GM23338 (cell line): ENCODE measurements around the gene HCFC2. TPM values are rescaled to one million over a fixed set of nuclear protein-coding genes. Genes with fewer than 3 reads are reported as not detected.

Source experiments
- ATAC-seq: fragments of 200-7000 bp; cut with Tn5 transposase; 3 replicates; pipeline ENCODE4 v1.9.1; 2020
- DNase-seq: peaks from one replicate; pipeline ENCODE4 v3.0.0-alpha.2; 2015; ENCODE audit warnings: low spot score
- H2AFZ ChIP-seq: fragments of 200-600 bp; sonication (generic); 2 replicates; pipeline ENCODE4 v1.8.0; 2016; ENCODE audit warnings: antibody characterized with exemption, mild to moderate bottlenecking, moderate library complexity
- H3F3A ChIP-seq: fragments of 200-600 bp; sonication (generic); replicated peaks from 2 replicates; pipeline ENCODE4 v1.8.0; 2017; ENCODE audit warnings: antibody characterized with exemption, mixed run types, low read depth
- H3K27ac ChIP-seq: fragments of 200-600 bp; sonication (generic); 2 replicates; pipeline ENCODE4 v1.6.1; 2016; ENCODE audit warnings: low read depth
- H3K27me3 ChIP-seq: fragments of 200-600 bp; sonication (generic); 2 replicates; pipeline ENCODE4 v1.8.0; 2016; ENCODE audit warnings: mild to moderate bottlenecking, mixed run types, moderate library complexity; ENCODE audit not compliant: insufficient read depth
- H3K36me3 ChIP-seq: fragments of 200-600 bp; sonication (generic); 2 replicates; pipeline ENCODE4 v1.8.0; 2016; ENCODE audit warnings: mild to moderate bottlenecking; ENCODE audit not compliant: insufficient read depth
- H3K4me1 ChIP-seq: fragments of 200-600 bp; sonication (generic); 2 replicates; pipeline ENCODE4 v1.8.0; 2016; ENCODE audit warnings: mild to moderate bottlenecking, moderate library complexity; ENCODE audit not compliant: insufficient read depth
- H3K4me2 ChIP-seq: fragments of 200-600 bp; sonication (generic); 2 replicates; pipeline ENCODE4 v1.7.1; 2017; ENCODE audit warnings: mixed run types
- H3K4me3 ChIP-seq: fragments of 200-600 bp; sonication (generic); 2 replicates; pipeline ENCODE4 v1.6.1; 2016; ENCODE audit warnings: mixed run types
- H3K79me2 ChIP-seq: fragments of 200-600 bp; sonication (generic); replicated peaks from 2 replicates; pipeline ENCODE4 v1.8.0; 2017; ENCODE audit warnings: mild to moderate bottlenecking; ENCODE audit not compliant: insufficient read depth
- H3K9me2 ChIP-seq: fragments of 200-600 bp; sonication (generic); 2 replicates; pipeline ENCODE4 v1.8.0; 2017; ENCODE audit not compliant: insufficient read depth
- H4K20me1 ChIP-seq: fragments of 200-600 bp; sonication (generic); replicated peaks from 2 replicates; pipeline ENCODE4 v1.8.0; 2017; ENCODE audit warnings: mild to moderate bottlenecking; ENCODE audit not compliant: insufficient read depth
- H3K27ac Mint-ChIP-seq: 2 replicates; pipeline ENCODE4 v1.8.0; 2020; ENCODE audit warnings: inconsistent platforms, mild to moderate bottlenecking, moderate library complexity, mixed read lengths
- H3K27me3 Mint-ChIP-seq: 3 replicates; pipeline ENCODE4 v1.8.0; 2022; ENCODE audit warnings: low read depth, mild to moderate bottlenecking, moderate library complexity, mixed read lengths, inconsistent platforms; ENCODE audit not compliant: insufficient read depth, poor library complexity
- H3K36me3 Mint-ChIP-seq: 3 replicates; pipeline ENCODE4 v1.8.0; 2021; ENCODE audit warnings: low read depth, mild to moderate bottlenecking, inconsistent platforms, moderate library complexity, mixed read lengths
- H3K4me1 Mint-ChIP-seq: 3 replicates; pipeline ENCODE4 v1.8.0; 2020; ENCODE audit warnings: mild to moderate bottlenecking, inconsistent platforms, mixed read lengths
- H3K4me3 Mint-ChIP-seq: 3 replicates; pipeline ENCODE4 v1.8.0; 2021; ENCODE audit warnings: moderate library complexity, mild to moderate bottlenecking, inconsistent platforms, mixed read lengths
- H3K9me3 Mint-ChIP-seq: 3 replicates; pipeline ENCODE4 v1.8.0; 2020; ENCODE audit warnings: moderate library complexity, mild to moderate bottlenecking, inconsistent platforms, mixed read lengths
- CREB1 ChIP-seq: fragments of 250-450 bp; sonication (Bioruptor Pico); IDR thresholded peaks from 2 replicates; pipeline ENCODE4 v1.5.0; 2020; ENCODE audit warnings: low read depth, mild to moderate bottlenecking, moderate library complexity
- EZH2 ChIP-seq: fragments of 200-600 bp; sonication (generic); IDR thresholded peaks from one replicate; pipeline ENCODE4 v1.8.0; 2017; ENCODE audit warnings: antibody characterized with exemption, mild to moderate bottlenecking, low read depth; ENCODE audit not compliant: unreplicated experiment
- EZH2phosphoT487 ChIP-seq: fragments of 200-600 bp; sonication (generic); IDR thresholded peaks from one replicate; pipeline ENCODE4 v1.8.1; 2018; ENCODE audit warnings: antibody characterized with exemption; ENCODE audit not compliant: unreplicated experiment
- JUNB ChIP-seq: IDR thresholded peaks from one replicate; pipeline ENCODE4 v1.6.1; 2016; ENCODE audit warnings: antibody characterized with exemption; ENCODE audit not compliant: unreplicated experiment
- NANOG ChIP-seq: IDR thresholded peaks from 2 replicates; pipeline ENCODE4 v1.6.1; 2016; ENCODE audit warnings: antibody characterized with exemption, borderline replicate concordance
- POLR2AphosphoS5 ChIP-seq: IDR thresholded peaks from 2 replicates; pipeline ENCODE4 v1.6.1; 2016; ENCODE audit warnings: antibody characterized with exemption, low read depth
- REST ChIP-seq: IDR thresholded peaks from one replicate; pipeline ENCODE4 v1.6.1; 2018; ENCODE audit warnings: antibody characterized with exemption; ENCODE audit not compliant: unreplicated experiment
- STAT1 ChIP-seq: IDR thresholded peaks from one replicate; pipeline ENCODE4 v1.6.1; 2016; ENCODE audit warnings: antibody characterized with exemption; ENCODE audit not compliant: unreplicated experiment
- ZNF462 ChIP-seq: fragments of 250-450 bp; sonication (Bioruptor Pico); IDR thresholded peaks from 2 replicates; pipeline ENCODE4 v1.5.0; 2020; ENCODE audit warnings: mild to moderate bottlenecking, moderate library complexity
- polyA plus RNA-seq: library from polyadenylated mRNA; unstranded; fragments of >200 nt; fragmentation: Nextera tagmentation; extraction: Ambion mirVana; gene quantifications from 2 replicates; pipeline ENCODE4 v1.2.1, GENCODE V29; 2016
- total RNA-seq: library from RNA; depleted of rRNA; stranded (reverse); fragments of >200 nt; shearing (Covaris generic); gene quantifications from 2 replicates; pipeline ENCODE4 v1.2.3, GENCODE V29; 2014
- TF ChIP-seq, protein P1 (sequence below), 2 experiments: fragments of 200-600 bp in 1 of 2; sonication (generic) in 1 of 2; conservative IDR thresholded peaks; 2 replicates each; pipeline versions ENCODE4 v1.5.1 to v1.6.1; 2016 to 2017; ENCODE audit warnings: antibody characterized with exemption in 2 of 2, low read depth in 2 of 2, mild to moderate bottlenecking in 2 of 2, moderate library complexity in 1 of 2

HCFC2 gene
- total and polyA plus RNA-seq, 2 experiments from 2014 or later, result 1.9 to 2.5 TPM

DNA sequence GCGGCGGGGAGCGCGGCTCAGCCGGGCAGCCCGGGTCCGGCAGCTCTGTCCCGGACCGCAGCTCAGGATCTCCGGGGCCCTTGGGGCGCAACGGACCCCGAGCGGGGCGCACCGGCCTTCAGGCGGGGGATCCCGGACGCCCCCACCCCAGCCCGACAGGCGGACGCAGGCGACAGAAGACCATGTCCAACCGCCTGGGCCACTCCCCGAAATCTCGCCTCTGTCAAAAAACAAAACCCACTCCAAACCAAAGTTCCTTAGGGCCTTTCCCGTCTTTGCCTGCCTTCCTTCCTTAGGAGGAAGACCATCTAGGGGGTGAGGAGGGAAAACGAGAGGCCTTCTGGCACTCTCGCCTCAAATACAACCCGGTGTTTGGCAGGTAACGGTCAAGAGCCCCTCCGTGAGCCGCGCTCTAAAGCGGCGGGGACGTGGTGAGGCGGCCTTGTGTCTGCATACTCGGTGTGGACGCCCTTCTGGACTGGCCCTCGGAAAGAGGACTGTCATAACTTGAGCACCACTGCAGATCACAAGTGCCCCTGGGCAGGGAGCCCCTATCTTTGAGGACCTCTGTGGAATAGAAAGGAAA, 604 bp downstream of the HCFC2 start (continued):
- no peak for TF ChIP-seq REST
- no peak for TF ChIP-seq EZH2phosphoT487
- no peak for TF ChIP-seq EZH2
- TF ChIP-seq CREB1 (CRISPR knock-in tag), result no peak
- TF ChIP-seq POLR2AphosphoS5, result no peak
- TF ChIP-seq STAT1, result no peak
- no peak for TF ChIP-seq NANOG
- TF ChIP-seq, protein P1, sequence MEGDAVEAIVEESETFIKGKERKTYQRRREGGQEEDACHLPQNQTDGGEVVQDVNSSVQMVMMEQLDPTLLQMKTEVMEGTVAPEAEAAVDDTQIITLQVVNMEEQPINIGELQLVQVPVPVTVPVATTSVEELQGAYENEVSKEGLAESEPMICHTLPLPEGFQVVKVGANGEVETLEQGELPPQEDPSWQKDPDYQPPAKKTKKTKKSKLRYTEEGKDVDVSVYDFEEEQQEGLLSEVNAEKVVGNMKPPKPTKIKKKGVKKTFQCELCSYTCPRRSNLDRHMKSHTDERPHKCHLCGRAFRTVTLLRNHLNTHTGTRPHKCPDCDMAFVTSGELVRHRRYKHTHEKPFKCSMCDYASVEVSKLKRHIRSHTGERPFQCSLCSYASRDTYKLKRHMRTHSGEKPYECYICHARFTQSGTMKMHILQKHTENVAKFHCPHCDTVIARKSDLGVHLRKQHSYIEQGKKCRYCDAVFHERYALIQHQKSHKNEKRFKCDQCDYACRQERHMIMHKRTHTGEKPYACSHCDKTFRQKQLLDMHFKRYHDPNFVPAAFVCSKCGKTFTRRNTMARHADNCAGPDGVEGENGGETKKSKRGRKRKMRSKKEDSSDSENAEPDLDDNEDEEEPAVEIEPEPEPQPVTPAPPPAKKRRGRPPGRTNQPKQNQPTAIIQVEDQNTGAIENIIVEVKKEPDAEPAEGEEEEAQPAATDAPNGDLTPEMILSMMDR (conservative IDR thresholded peaks at IDR 0.05; ENCODE audit: low read depth in 2 of 2), result no peak

DNA sequence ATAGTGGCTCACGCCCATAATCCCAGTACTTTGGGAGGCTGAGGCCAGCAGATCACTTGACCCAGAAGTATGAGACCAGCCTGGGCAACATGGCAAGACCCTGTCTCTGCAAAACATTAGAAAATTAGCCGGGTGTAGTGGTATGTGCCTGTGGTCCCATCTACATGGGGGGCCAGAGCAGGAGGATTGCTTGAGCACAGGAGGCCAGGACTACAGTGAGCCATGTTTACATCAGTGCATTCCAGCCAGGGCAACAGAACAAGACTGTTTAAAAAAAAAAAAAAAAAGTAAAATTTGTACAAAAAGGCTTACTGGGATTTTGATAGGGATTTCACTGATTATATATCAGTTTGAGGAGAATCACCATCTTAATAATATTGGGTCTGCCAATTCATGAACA, 7.8 kb downstream of the HCFC2 start:
- Histone ChIP-seq H3K4me3 (no peak overlapping the region), H4K20me1 (no peaks in the 10 kb centered on the region), H3K4me2 (no peak overlapping the region), H3K27me3 (no peaks in the 10 kb centered on the region), H3K27ac (no peak overlapping the region), H2AFZ (no peak overlapping the region), H3K4me1 (no peaks in the 10 kb centered on the region), H3K36me3 (no peaks in the 10 kb centered on the region), H3F3A (no peaks in the 10 kb centered on the region), H3K9me2 (no peaks in the 10 kb centered on the region), H3K79me2 (no peaks in the 10 kb centered on the region)
- H3K9me3 Mint-ChIP-seq, result no peaks in the 10 kb centered on the region
- H3K4me3 Mint-ChIP-seq, result no peak overlapping the region
- DNase-seq, result no peak
- H3K4me1 Mint-ChIP-seq, result peaks cover 2% of the 10 kb centered on the region; the same call in 2 of the 3 replicates
- H3K27me3 Mint-ChIP-seq, result no peaks in the 10 kb centered on the region
- ATAC-seq, result no peak
- H3K36me3 Mint-ChIP-seq, result no peaks in the 10 kb centered on the region
- no peak overlapping the region for H3K27ac Mint-ChIP-seq
- no peak for TF ChIP-seq JUNB
- no peak for TF ChIP-seq EZH2phosphoT487
- TF ChIP-seq ZNF462 (CRISPR knock-in tag), result no peak
- TF ChIP-seq, protein P1 (conservative IDR thresholded peaks at IDR 0.05; ENCODE audit: low read depth in 2 of 2), result no peak
